ENCODE data around the gene RFLNA.

GRCh38 chr12:124247331-124247730 lies 47.6 kb upstream of the RFLNA start:
- TF ChIP-seq CTCF (IDR thresholded peaks at IDR 0.05; ENCODE audit: low read length) (no peak), EZH2 (IDR thresholded peaks at IDR 0.05; ENCODE audit: borderline replicate concordance, low read length) (no peak)
